ENCODE results near the gene XXYLT1. TPM values are rescaled to one million over a fixed set of nuclear protein-coding genes. Genes with fewer than 3 reads are reported as not detected.

Gene XXYLT1
- total and polyA plus RNA-seq, 2 of the 8 experiments (the other 6 are each of a cell fraction or from before 2014, with no cell fraction given) = 18.9 to 23.8 TPM

- no peak for TF ChIP-seq CTBP2 (IDR thresholded peaks at IDR 0.05; ENCODE audit: borderline replicate concordance, insufficient read depth, insufficient read length, low read length)
- no peak for TF ChIP-seq SUZ12 (IDR thresholded peaks at IDR 0.05; ENCODE audit: low read length)
- no peak for TF ChIP-seq BRCA1 (IDR thresholded peaks at IDR 0.05; ENCODE audit: low read depth, low read length)
- no peak for TF ChIP-seq TAF7 (optimal IDR thresholded peaks at IDR 0.05; ENCODE audit: borderline replicate concordance, low read depth, low read length)
- TF ChIP-seq ATF2 (IDR thresholded peaks at IDR 0.05; ENCODE audit: low read length) = no peak
Measured at GRCh38 chr3:195087328-195087727, 183.6 kb downstream of the XXYLT1 start (continued).
